GM10266 (cell line): ENCODE data around the gene WDFY4.

Experiments used
- DNase-seq: peaks from one replicate; pipeline ENCODE4 v3.0.0; 2012; ENCODE audit errors: extremely low spot score
- TF ChIP-seq, protein P1 (sequence below): IDR thresholded peaks from 2 replicates; pipeline ENCODE4 v1.5.1; 2012; ENCODE audit warnings: mild to moderate bottlenecking, low read depth; ENCODE audit not compliant: control insufficient read depth, insufficient read depth; ENCODE audit errors: missing control alignments

Gene WDFY4

DNA sequence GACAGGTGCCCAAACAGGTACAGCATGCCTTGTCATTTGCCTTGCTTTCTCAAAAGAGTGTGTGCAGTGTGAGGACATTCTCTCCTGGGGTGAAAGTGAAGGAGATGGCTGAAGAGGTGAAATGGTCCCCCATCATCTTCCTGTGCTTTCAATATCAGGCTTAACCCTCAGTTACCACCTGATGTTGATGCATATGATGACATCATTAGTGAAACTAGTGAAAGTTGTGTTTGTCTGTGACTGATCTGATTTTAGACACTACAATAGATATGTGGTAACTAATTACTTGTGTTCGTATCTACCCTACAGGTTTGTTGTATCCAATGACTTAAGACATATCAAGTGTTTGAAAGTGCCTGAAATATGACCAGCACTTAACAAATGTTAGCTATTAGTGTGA is 279.4 kb downstream of the WDFY4 start:
- TF ChIP-seq, protein P1, sequence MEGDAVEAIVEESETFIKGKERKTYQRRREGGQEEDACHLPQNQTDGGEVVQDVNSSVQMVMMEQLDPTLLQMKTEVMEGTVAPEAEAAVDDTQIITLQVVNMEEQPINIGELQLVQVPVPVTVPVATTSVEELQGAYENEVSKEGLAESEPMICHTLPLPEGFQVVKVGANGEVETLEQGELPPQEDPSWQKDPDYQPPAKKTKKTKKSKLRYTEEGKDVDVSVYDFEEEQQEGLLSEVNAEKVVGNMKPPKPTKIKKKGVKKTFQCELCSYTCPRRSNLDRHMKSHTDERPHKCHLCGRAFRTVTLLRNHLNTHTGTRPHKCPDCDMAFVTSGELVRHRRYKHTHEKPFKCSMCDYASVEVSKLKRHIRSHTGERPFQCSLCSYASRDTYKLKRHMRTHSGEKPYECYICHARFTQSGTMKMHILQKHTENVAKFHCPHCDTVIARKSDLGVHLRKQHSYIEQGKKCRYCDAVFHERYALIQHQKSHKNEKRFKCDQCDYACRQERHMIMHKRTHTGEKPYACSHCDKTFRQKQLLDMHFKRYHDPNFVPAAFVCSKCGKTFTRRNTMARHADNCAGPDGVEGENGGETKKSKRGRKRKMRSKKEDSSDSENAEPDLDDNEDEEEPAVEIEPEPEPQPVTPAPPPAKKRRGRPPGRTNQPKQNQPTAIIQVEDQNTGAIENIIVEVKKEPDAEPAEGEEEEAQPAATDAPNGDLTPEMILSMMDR = no peak
- no peak for DNase-seq

DNA sequence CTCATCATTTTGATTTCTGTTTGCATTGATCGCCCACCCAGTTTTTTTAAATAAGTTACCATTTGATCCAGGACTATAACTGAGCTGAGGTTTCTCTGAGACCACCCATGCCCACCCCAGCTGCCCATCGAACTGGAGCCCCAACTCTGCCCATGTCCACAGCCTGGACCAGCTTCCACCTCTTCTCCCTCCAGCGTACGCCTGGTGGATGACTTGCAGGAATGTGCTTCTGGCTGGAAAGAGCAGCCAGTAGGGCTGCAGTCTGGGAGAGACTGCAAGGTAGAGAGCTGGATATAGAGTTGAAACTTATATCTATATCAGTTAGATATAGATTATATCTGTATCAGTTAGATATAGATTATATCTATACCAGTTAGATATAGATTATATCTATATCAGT is 280.8 kb downstream of the WDFY4 start:
- TF ChIP-seq, protein P1 = no peak
- no peak for DNase-seq

DNA sequence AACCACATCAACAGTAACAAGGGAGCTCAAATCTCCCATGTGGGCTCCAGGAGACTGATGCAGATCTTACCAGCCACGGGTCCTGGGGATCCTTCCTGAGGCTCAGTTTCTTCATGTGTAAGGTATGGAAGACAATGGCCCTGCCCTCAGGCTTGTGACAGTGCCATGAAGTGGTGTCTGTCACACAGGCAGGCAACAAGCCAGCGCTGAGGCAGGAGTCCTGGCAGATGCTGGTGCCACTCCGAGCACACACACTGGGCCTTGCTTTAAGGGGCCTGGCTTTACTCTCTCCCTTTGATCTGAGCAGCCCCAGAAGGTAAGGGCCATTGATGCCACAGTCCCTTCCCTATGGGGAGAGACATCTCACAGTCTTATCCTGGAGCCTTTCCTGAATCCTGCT is 283.4 kb downstream of the WDFY4 start:
- DNase-seq = no peak
- TF ChIP-seq, protein P1 = no peak

DNA sequence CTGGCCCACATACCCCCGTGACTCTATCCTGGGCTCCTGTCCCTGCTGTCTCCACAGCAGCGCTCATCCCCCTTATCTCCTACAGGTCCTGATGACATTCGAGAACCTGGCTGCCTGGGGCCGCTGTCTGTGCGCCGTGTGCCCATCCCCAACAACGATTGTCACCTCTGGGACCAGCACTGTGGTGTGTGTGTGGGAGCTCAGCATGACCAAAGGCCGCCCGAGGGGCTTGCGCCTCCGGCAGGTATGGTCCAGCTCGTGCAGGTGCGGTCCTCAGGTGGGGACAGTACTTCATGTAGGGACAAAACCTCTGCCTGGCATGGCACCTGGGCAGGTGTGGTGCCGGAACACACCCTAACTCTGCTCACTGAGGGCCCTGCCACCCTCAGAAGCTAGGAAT is 285.4 kb downstream of the WDFY4 start:
- TF ChIP-seq, protein P1 = no peak
- DNase-seq = no peak

DNA sequence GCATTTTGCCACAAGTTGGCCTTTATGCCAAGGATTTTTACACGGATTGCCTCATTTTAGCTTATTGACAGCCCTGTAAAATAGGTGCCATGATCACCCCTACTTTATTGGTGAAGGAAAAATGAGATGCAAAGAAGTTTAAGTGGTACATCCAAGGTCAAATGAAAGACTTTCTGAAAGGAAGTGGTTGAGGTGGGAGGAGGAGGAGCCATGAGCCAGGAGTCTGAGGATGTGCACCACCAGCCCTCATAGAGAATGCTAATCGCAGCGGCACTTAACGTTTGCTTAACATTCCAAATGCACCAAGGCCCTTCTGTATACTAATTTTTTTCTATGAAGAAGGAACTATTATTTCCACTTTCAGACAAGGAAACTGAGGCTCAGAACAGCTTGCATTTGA is 286.0 kb downstream of the WDFY4 start:
- TF ChIP-seq, protein P1 = no peak
- DNase-seq = no peak

DNA sequence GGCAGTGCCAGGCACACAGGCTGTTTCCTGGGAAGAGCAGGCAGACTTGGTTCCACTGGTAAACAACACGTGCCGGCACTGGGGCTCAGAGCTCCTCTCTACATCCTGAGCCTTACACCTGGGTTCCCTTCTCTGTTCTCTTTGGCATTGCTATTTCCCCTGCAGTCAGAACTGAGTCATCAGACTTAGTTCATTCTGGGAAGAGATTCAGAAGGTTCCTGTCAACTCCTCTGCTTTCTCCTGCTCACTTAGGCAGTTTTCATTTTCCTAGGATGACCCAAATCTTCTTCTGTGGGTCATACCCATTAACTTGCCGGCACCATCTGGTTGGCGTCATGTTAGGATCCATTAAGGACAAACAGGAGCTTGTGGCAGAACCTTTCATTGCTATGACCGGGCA is 288.4 kb downstream of the WDFY4 start:
- no peak for DNase-seq
- TF ChIP-seq, protein P1 = no peak

DNA sequence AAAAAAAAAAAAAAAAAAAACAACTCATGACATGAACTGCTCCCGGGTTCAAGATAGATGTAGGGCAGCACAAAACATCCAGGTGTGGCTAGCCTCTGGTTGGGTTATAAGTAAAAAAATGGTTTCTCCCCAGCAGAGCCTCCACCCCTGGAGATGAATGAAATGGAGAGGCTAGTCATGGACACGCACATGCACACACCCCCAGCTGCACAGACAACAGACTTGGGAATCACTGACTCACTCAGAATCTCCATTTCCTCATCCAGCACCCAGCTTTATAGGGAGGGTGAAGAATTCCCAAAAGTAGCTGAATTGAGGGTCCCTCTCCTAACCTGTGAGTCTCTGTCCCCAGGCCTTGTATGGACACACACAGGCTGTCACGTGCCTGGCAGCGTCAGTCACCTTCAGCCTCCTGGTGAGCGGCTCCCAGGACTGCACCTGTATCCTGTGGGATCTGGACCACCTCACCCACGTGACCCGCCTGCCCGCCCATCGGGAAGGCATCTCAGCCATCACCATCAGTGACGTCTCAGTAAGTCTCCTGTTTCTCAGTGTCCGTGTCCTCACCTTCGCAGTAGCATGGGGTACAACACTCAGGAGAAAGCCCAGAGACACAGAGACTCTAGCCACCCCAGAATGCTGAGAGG is 290.0 kb downstream of the WDFY4 start:
- no peak for DNase-seq
- TF ChIP-seq, protein P1 = no peak
